Testis (tissue), 3 donors: ENCODE results near the gene CRYL1. TPM values are rescaled to one million over a fixed set of nuclear protein-coding genes. Genes with fewer than 3 reads are reported as not detected.

ENCODE experiments used
- DNase-seq: peaks from one replicate; pipeline ENCODE4 v3.0.0-alpha.2; 2019
- H3K27ac ChIP-seq, 2 donors: fragments of 200-600 bp; sonication (generic); one replicate each; pipeline ENCODE4 v1.5.1; 2019
- H3K27me3 ChIP-seq: fragments of 200-600 bp; sonication (generic); one replicate; pipeline ENCODE4 v1.5.1; 2019
- H3K36me3 ChIP-seq: fragments of 200-600 bp; sonication (generic); one replicate; pipeline ENCODE4 v1.5.1; 2017; ENCODE audit warnings: low read depth; ENCODE audit errors: missing control alignments
- H3K4me1 ChIP-seq: fragments of 200-600 bp; sonication (generic); one replicate; pipeline ENCODE4 v1.5.1; 2019
- H3K4me3 ChIP-seq, 2 donors: fragments of 200-600 bp; sonication (generic); one replicate each; pipeline ENCODE4 v1.5.1; 2017 to 2019
- H3K9me3 ChIP-seq: fragments of 200-600 bp; sonication (generic); one replicate; pipeline ENCODE4 v1.5.1; 2017
- CTCF ChIP-seq, 3 experiments: fragments of 450-650 bp in 2 of 3; fragments of 200-600 bp in 1 of 3; sonication (generic) in 1 of 3; IDR thresholded peaks; one replicate each; pipeline ENCODE4 v1.5.1; 2016 to 2019; ENCODE audit warnings: antibody characterized with exemption in 3 of 3, mild to moderate bottlenecking in 2 of 3, moderate library complexity in 1 of 3
- POLR2A ChIP-seq: fragments of 450-650 bp; IDR thresholded peaks from one replicate; pipeline ENCODE4 v1.6.1; 2017; ENCODE audit warnings: antibody characterized with exemption, mild to moderate bottlenecking, moderate library complexity
- WGBS, 2 donors: methylation state at CpG; one replicate each; pipeline ENCODE4 v1.1.5; 2018; 5-methylcytosine and 5-hydroxymethylcytosine counted together
- intact Hi-C: fragments of 100-400 bp; cut with DNase I; formaldehyde crosslinking; loops from one replicate; pipeline ENCODE4 v1.15.1; 2023; ENCODE audit warnings: low total_unique reads
- polyA plus RNA-seq: library from polyadenylated mRNA; stranded (reverse); fragments of 350-450 nt; fragmentation: Illumina TruSeq; extraction: RNeasy Lipid Tissue Mini Kit (QIAGEN cat#74804); gene quantifications from one replicate; pipeline ENCODE4 v1.2.3, GENCODE V29; 2014; ENCODE audit warnings: low read depth, low replicate concordance; ENCODE audit not compliant: insufficient read depth
- total RNA-seq, 2 donors: library from RNA; depleted of rRNA; stranded (reverse); fragments of >200 nt; gene quantifications; one replicate each; pipeline ENCODE4 v1.2.3, GENCODE V29; 2016

Gene CRYL1
- total and polyA plus RNA-seq, 3 donors from 2014 or later = 8.0 to 16.8 (median 16.8) TPM

- intact Hi-C loops = no loop called here
- H3K27ac ChIP-seq = no peak overlapping the region
- no peak overlapping the region for H3K4me3 ChIP-seq
- no peak for DNase-seq
- no peaks in the 10 kb centered on the region for H3K4me1 ChIP-seq
- no peaks in the 10 kb centered on the region for H3K27me3 ChIP-seq
- 72 to 73% methylated on average over 4 of the region's 4 CpGs for WGBS, 2 donors
- no peaks in the 10 kb centered on the region for H3K36me3 ChIP-seq
- TF ChIP-seq POLR2A (no peak), CTCF (IDR thresholded peaks at IDR 0.05) (no peak)
- H3K9me3 ChIP-seq = no peaks in the 10 kb centered on the region
Observed at GRCh38 chr13:20513466-20513995, 12.1 kb downstream of the CRYL1 start.

GRCh38 chr13:20512042-20512683 lies 13.5 kb downstream of the CRYL1 start:
- intact Hi-C loops = no loop called here
- Histone ChIP-seq H3K36me3 (no peaks in the 10 kb centered on the region), H3K4me3 (no peak overlapping the region), H3K27me3 (no peaks in the 10 kb centered on the region), H3K4me1 (no peaks in the 10 kb centered on the region), H3K27ac (no peak overlapping the region), H3K9me3 (no peaks in the 10 kb centered on the region)
- no peak for DNase-seq
- WGBS, 2 donors = 83 to 91% methylated on average over 9 to 10 of the region's 10 CpGs
- TF ChIP-seq POLR2A (no peak), CTCF (IDR thresholded peaks at IDR 0.05) (no peak)

GRCh38 chr13:20506696-20507095 lies 19.0 kb downstream of the CRYL1 start:
- H3K4me3 ChIP-seq = no peak overlapping the region
- no peak overlapping the region for H3K27ac ChIP-seq
- H3K9me3 ChIP-seq = no peaks in the 10 kb centered on the region
- TF ChIP-seq POLR2A (no peak), CTCF (IDR thresholded peaks at IDR 0.05) (no peak)
- intact Hi-C loops = no loop called here
- H3K4me1 ChIP-seq = no peaks in the 10 kb centered on the region
- WGBS, 2 donors = 87 to 92% methylated on average over 4 of the region's 4 CpGs
- no peaks in the 10 kb centered on the region for H3K36me3 ChIP-seq
- no peak for DNase-seq
- H3K27me3 ChIP-seq = no peaks in the 10 kb centered on the region

- no peaks in the 10 kb centered on the region for H3K9me3 ChIP-seq
- TF ChIP-seq POLR2A (no peak), CTCF (IDR thresholded peaks at IDR 0.05) (no peak)
- WGBS, 2 donors = 82 to 86% methylated on average over 10 of the region's 10 CpGs
- H3K27ac ChIP-seq = no peak overlapping the region
- no peaks in the 10 kb centered on the region for H3K4me1 ChIP-seq
- no peak overlapping the region for H3K4me3 ChIP-seq
- no peaks in the 10 kb centered on the region for H3K27me3 ChIP-seq
- no peaks in the 10 kb centered on the region for H3K36me3 ChIP-seq
- intact Hi-C loops = no loop called here
- DNase-seq = no peak
Observed at GRCh38 chr13:20505405-20506366, 20.0 kb downstream of the CRYL1 start.
